Lung (tissue), 12 donors: ENCODE data around the gene LMO1. TPM values are rescaled to one million over a fixed set of nuclear protein-coding genes. Genes with fewer than 3 reads are reported as not detected.

ENCODE experiments used
- ATAC-seq: fragments of 200-7000 bp; cut with Tn5 transposase; one replicate; pipeline ENCODE4 v1.9.1; 2020; ENCODE audit warnings: moderate number of reproducible peaks; ENCODE audit not compliant: insufficient read depth, low FRiP score
- DNase-seq, 3 donors: peaks; one replicate each; pipeline ENCODE4 v3.0.0-alpha.2; 2013 to 2017
- H3K27ac ChIP-seq, 2 donors: one replicate each; pipeline ENCODE4 v1.5.1; 2013; ENCODE audit warnings: mild to moderate bottlenecking in 2 of 2, moderate library complexity in 2 of 2, control low read depth in 1 of 2, inconsistent platforms in 1 of 2, low read depth in 1 of 2, low read length in 1 of 2
- H3K27me3 ChIP-seq, 3 donors: one replicate each; pipeline ENCODE4 v1.5.1; 2013; ENCODE audit warnings: low read length in 2 of 3; ENCODE audit not compliant: control insufficient read depth in 3 of 3, insufficient read depth in 3 of 3
- H3K36me3 ChIP-seq, 4 donors: one replicate each; pipeline ENCODE4 v1.5.1; 2013; ENCODE audit warnings: low read length in 4 of 4, mild to moderate bottlenecking in 1 of 4, moderate library complexity in 1 of 4; ENCODE audit not compliant: control insufficient read depth in 4 of 4, insufficient read depth in 4 of 4
- H3K4me1 ChIP-seq, 5 donors: one replicate each; pipeline ENCODE4 v1.5.1; 2013; ENCODE audit warnings: low read length in 5 of 5, mild to moderate bottlenecking in 2 of 5, moderate library complexity in 1 of 5; ENCODE audit not compliant: control insufficient read depth in 5 of 5, insufficient read depth in 5 of 5
- H3K4me3 ChIP-seq: one replicate; pipeline ENCODE4 v1.5.1; 2013; ENCODE audit warnings: mild to moderate bottlenecking, control low read depth, moderate library complexity
- H3K9ac ChIP-seq, 2 donors: one replicate each; pipeline ENCODE4 v1.5.1; 2013; ENCODE audit warnings: low read length in 2 of 2, control low read depth in 1 of 2; ENCODE audit not compliant: insufficient read depth in 1 of 2
- H3K9me3 ChIP-seq, 4 donors: one replicate each; pipeline ENCODE4 v1.5.1; 2013; ENCODE audit warnings: low read length in 3 of 4, mild to moderate bottlenecking in 1 of 4, moderate library complexity in 1 of 4; ENCODE audit not compliant: control insufficient read depth in 4 of 4, insufficient read depth in 3 of 4
- WGBS, 2 donors: extraction: QIAGEN DNeasy Blood & Tissue Kit; methylation state at CpG; one replicate each; pipeline ENCODE4 v1.1.7; 2013; 5-methylcytosine and 5-hydroxymethylcytosine counted together
- polyA plus RNA-seq, 2 donors: library from polyadenylated mRNA; stranded (reverse); fragments of 200-250 nt; gene quantifications; one replicate each; pipeline ENCODE4 v1.2.1, GENCODE V29; 2013
- total RNA-seq, 2 donors: library from RNA; depleted of rRNA in 1 of 2; stranded (reverse); fragments of >200 nt in 1 of 2; gene quantifications; one replicate each; pipeline ENCODE4 v1.2.1, GENCODE V29; 2014 to 2021
- TF ChIP-seq, protein P1 (sequence below): IDR thresholded peaks from 2 replicates; pipeline ENCODE4 v1.5.1; 2012; ENCODE audit warnings: mild to moderate bottlenecking; ENCODE audit errors: control extremely low read depth, extremely low read depth
- donor health status: control.
- donor health status: control.
- donor health status: Bipolar disorder and iron deficiency.
- donor health status: healthy.
- donor health status: DM: yes; HTN: yes; CAD: no.

Gene LMO1
- total and polyA plus RNA-seq, 4 donors = 0.26 to 0.34 TPM; not detected in 2

DNA sequence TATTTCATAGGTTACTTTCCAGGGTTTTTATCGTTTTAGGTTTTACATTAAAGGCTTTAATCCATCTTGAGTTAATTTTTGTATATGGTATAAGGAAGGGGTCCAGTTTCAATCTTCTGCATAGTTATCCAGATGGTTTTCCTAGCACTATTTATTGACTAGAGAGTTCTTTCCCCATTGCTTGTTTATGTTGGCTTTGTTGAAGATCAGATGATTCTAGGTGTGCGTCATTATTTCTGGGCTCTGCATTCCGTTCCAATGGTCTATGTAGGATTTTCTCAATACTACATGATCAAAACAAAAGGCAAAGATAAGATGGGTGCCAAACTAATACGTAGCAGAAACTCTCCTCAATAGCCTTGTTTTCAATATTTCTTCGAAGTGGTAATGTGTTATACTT lies 80.6 kb downstream of the LMO1 start:
- Histone ChIP-seq H3K9me3 (no peaks in the 10 kb centered on the region), H3K4me3 (no peak overlapping the region), H3K36me3 (no peaks in the 10 kb centered on the region), H3K4me1 (no peaks in the 10 kb centered on the region), H3K27ac (no peak overlapping the region), H3K27me3 (no peaks in the 10 kb centered on the region), H3K9ac (no peak overlapping the region)
- ATAC-seq (no peak), DNase-seq (no peak)
- 70 to 84% methylated on average over 5 of the region's 5 CpGs for WGBS, 2 donors
- TF ChIP-seq, protein P1, sequence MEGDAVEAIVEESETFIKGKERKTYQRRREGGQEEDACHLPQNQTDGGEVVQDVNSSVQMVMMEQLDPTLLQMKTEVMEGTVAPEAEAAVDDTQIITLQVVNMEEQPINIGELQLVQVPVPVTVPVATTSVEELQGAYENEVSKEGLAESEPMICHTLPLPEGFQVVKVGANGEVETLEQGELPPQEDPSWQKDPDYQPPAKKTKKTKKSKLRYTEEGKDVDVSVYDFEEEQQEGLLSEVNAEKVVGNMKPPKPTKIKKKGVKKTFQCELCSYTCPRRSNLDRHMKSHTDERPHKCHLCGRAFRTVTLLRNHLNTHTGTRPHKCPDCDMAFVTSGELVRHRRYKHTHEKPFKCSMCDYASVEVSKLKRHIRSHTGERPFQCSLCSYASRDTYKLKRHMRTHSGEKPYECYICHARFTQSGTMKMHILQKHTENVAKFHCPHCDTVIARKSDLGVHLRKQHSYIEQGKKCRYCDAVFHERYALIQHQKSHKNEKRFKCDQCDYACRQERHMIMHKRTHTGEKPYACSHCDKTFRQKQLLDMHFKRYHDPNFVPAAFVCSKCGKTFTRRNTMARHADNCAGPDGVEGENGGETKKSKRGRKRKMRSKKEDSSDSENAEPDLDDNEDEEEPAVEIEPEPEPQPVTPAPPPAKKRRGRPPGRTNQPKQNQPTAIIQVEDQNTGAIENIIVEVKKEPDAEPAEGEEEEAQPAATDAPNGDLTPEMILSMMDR = no peak

DNA sequence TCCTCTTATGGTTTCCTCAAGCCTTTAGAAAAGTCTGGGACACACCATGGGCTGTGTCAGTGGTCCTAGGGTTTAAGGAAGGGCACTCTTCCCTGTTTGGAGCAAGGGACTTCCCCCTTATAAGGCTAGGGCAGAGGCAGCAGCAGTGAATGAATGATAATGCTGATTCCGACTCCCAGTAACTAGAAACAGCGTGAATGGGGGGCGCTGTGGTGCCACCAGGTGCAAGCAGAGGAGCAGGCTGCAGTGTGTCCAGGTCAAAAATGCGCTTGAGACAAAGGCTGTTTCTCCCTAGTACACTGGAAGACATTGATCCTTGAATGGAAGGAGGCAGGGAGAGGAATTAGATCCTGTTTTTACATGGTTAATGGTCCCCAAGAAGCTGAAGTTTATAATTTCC lies 83.2 kb downstream of the LMO1 start:
- WGBS, 2 donors = 45 to 50% methylated on average over 4 of the region's 4 CpGs
- no peaks in the 10 kb centered on the region for H3K9me3 ChIP-seq
- no peak overlapping the region for H3K9ac ChIP-seq
- peaks cover 0 to 5% (median 0%) of the 10 kb centered on the region in 3 donors for H3K27me3 ChIP-seq
- TF ChIP-seq, protein P1 = no peak
- H3K4me3 ChIP-seq = no peak overlapping the region
- ATAC-seq = no peak
- H3K36me3 ChIP-seq = no peaks in the 10 kb centered on the region
- no peak overlapping the region for H3K27ac ChIP-seq
- H3K4me1 ChIP-seq = peaks cover 0 to 6% (median 0%) of the 10 kb centered on the region in 5 donors
- no peak for DNase-seq

DNA sequence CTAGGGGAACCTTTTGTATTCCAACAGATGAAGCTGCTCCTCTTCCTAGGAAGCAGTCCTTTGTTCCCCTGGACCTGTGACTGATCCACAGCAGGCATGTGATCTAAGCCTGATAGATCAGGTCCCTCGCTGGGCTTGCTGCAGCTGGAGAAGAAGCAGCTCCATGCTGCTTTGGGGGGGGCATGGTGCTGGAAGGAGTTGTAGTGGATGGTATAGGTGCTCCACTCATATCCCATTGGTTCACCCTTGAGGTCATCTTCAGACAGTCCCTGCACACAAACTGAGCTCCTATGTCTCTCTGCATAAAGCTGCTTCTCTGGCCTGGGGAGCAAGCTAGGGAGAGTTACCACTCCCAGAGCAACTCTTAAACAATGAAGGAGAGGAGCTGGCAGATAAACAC lies 85.4 kb downstream of the LMO1 start:
- 69 to 73% methylated on average over 1 of the region's 1 CpG for WGBS, 2 donors
- Histone ChIP-seq H3K4me3 (no peak overlapping the region), H3K36me3 (no peaks in the 10 kb centered on the region), H3K9me3 (no peaks in the 10 kb centered on the region), H3K27ac (no peak overlapping the region), H3K9ac (no peak overlapping the region), H3K27me3 (peaks cover 0 to 7% (median 0%) of the 10 kb centered on the region in 3 donors), H3K4me1 (peaks cover 0 to 6% (median 0%) of the 10 kb centered on the region in 5 donors)
- DNase-seq = no peak
- TF ChIP-seq, protein P1 = no peak
- no peak for ATAC-seq

DNA sequence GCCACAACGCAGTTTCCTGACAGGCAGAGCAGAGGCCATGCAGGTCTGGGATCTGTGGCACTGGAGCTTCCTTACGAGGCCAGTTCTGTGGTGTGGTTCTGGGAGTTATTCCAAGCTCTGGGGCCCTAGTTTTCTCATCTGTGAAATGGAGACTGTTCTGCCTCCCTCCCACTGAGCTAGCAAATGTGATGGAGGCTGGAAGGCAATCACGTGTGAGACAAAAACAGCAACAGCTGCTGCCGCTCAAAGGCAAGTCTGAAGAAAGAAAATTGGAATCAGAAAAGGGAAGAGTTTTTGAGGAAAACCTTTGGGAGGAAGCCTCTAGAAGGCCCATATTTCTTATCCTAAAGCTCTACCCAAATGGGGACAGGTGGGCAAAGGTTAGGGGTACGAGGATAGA lies 86.5 kb downstream of the LMO1 start:
- H3K27ac ChIP-seq = no peak overlapping the region
- peaks cover 0 to 6% (median 0%) of the 10 kb centered on the region in 5 donors for H3K4me1 ChIP-seq
- H3K27me3 ChIP-seq = peaks cover 0 to 7% (median 0%) of the 10 kb centered on the region in 3 donors
- ATAC-seq = no peak
- no peaks in the 10 kb centered on the region for H3K36me3 ChIP-seq
- DNase-seq = peak; percentile 38 to 72 (median 58)
- TF ChIP-seq, protein P1 = no peak
- no peak overlapping the region for H3K9ac ChIP-seq
- H3K9me3 ChIP-seq = no peaks in the 10 kb centered on the region
- 50 to 53% methylated on average over 5 of the region's 5 CpGs for WGBS, 2 donors
- H3K4me3 ChIP-seq = no peak overlapping the region
